ENCODE data around the gene NOD2. TPM values are rescaled to one million over a fixed set of nuclear protein-coding genes. Genes with fewer than 3 reads are reported as not detected.

NOD2 gene
- total RNA-seq, 1 experiment from 2014 or later, result 5.4 TPM

DNA sequence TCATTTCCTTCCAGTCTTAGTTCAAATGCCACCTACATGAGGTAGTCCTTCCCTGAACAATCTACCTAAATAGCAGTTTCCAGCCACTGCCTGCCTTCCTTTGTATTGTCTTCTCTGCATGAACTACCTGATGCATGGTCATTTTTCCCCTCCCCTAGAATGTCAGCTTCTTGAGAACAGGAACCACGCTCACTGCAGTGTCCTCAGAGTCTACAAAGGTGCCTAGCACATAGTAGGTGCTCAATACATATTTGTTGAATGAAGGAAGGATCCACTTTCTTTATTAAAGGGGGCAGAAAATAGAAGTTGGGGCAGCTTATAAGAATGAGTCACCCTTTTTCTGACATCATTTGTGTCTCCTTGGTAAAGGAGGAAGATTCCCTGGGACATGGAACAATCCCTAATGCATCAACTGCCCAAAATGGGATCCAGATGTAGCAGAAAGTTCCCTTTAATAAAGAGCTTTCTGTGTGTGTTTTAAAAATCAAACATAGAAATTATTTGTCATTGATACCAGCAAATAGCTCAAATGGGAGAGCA, 44.1 kb downstream of the NOD2 start:
- CTCF ChIA-PET, result no interaction called here

GRCh38 chr16:50739031-50739430, 45.6 kb downstream of the NOD2 start:
- Histone ChIP-seq H3K27me3 (ENCODE audit: insufficient read depth, low read length) (no peaks in the 10 kb centered on the region), H3K9me3 (ENCODE audit: control insufficient read depth in 1 of 2, insufficient read depth in 1 of 2, low read depth in 1 of 2, low read length in 2 of 2) (no peaks in the 10 kb centered on the region), H3K79me2 (ENCODE audit: insufficient read depth, low read length) (no peaks in the 10 kb centered on the region), H3K9me2 (ENCODE audit: insufficient read depth) (no peaks in the 10 kb centered on the region), H3K4me1 (ENCODE audit: control insufficient read depth in 1 of 2, insufficient read depth in 2 of 2, low read length in 2 of 2) (peaks cover 2 to 12% of the 10 kb centered on the region in 2 experiments; a peak in 2 of 4 replicates), H3K9ac (ENCODE audit: low read length) (no peak overlapping the region), H3K4me2 (ENCODE audit: low read length) (no peak overlapping the region), H2AFZ (ENCODE audit: low read depth, low read length, poor library complexity, severe bottlenecking) (no peak overlapping the region), H4K20me1 (ENCODE audit: insufficient read depth) (no peaks in the 10 kb centered on the region), H3K27ac (ENCODE audit: low read depth, low read length) (no peak overlapping the region), H3K4me3 (replicated peaks in 1 of 2; ENCODE audit: low read depth in 1 of 2, low read length in 2 of 2) (no peak overlapping the region), H3K36me3 (ENCODE audit: control insufficient read depth in 1 of 2, insufficient read depth in 2 of 2, low read length in 2 of 2) (no peaks in the 10 kb centered on the region)
- no peak for ATAC-seq
- POLR2A ChIA-PET, result no interaction called here
- BruUV-seq (replicated peaks), result no TSS peak
- no peak for DNase-seq (ENCODE audit: low read depth, low spot score)
- intact Hi-C loops (cut with micrococcal nuclease), result no loop called here
- CTCF ChIA-PET, result no interaction called here
- RAD21 ChIA-PET (ENCODE audit: low non-redundant PET in 1 of 2, low total read pairs in 2 of 2, uncharacterized antibody in 2 of 2, unreplicated experiment in 2 of 2), result no interaction called here
- TF ChIP-seq EZH2phosphoT487 (IDR thresholded peaks at IDR 0.05; ENCODE audit: borderline replicate concordance) (no peak), ZFX (IDR thresholded peaks at IDR 0.05) (no peak), ELF1 (IDR thresholded peaks at IDR 0.05; ENCODE audit: borderline replicate concordance, low read depth) (no peak), YY1 (IDR thresholded peaks at IDR 0.05; ENCODE audit: extremely low read depth, insufficient replicate concordance, low read depth, low read length) (no peak), POLR2AphosphoS5 (IDR thresholded peaks at IDR 0.05; ENCODE audit: low read depth, low read length) (no peak), EZH2 (IDR thresholded peaks at IDR 0.05) (no peak), SIN3A (IDR thresholded peaks at IDR 0.05; ENCODE audit: low read depth) (no peak), SRF (IDR thresholded peaks at IDR 0.05; ENCODE audit: low read depth) (no peak), RAD21 (IDR thresholded peaks at IDR 0.05; ENCODE audit: low read depth) (no peak), ZNF274 (IDR thresholded peaks at IDR 0.05; ENCODE audit: low read depth, low read length) (no peak), CBX3 (IDR thresholded peaks at IDR 0.05; ENCODE audit: low read depth) (no peak), SP1 (IDR thresholded peaks at IDR 0.05; ENCODE audit: low read depth) (no peak), EGR1 (IDR thresholded peaks at IDR 0.05; ENCODE audit: low read depth) (no peak), JUND (IDR thresholded peaks at IDR 0.05) (no peak), ATF3 (IDR thresholded peaks at IDR 0.05) (no peak)
- TF ChIP-seq, protein P1, sequence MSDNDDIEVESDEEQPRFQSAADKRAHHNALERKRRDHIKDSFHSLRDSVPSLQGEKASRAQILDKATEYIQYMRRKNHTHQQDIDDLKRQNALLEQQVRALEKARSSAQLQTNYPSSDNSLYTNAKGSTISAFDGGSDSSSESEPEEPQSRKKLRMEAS (IDR thresholded peaks at IDR 0.05), result no peak
- TF ChIP-seq, protein P2, sequence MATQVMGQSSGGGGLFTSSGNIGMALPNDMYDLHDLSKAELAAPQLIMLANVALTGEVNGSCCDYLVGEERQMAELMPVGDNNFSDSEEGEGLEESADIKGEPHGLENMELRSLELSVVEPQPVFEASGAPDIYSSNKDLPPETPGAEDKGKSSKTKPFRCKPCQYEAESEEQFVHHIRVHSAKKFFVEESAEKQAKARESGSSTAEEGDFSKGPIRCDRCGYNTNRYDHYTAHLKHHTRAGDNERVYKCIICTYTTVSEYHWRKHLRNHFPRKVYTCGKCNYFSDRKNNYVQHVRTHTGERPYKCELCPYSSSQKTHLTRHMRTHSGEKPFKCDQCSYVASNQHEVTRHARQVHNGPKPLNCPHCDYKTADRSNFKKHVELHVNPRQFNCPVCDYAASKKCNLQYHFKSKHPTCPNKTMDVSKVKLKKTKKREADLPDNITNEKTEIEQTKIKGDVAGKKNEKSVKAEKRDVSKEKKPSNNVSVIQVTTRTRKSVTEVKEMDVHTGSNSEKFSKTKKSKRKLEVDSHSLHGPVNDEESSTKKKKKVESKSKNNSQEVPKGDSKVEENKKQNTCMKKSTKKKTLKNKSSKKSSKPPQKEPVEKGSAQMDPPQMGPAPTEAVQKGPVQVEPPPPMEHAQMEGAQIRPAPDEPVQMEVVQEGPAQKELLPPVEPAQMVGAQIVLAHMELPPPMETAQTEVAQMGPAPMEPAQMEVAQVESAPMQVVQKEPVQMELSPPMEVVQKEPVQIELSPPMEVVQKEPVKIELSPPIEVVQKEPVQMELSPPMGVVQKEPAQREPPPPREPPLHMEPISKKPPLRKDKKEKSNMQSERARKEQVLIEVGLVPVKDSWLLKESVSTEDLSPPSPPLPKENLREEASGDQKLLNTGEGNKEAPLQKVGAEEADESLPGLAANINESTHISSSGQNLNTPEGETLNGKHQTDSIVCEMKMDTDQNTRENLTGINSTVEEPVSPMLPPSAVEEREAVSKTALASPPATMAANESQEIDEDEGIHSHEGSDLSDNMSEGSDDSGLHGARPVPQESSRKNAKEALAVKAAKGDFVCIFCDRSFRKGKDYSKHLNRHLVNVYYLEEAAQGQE (IDR thresholded peaks at IDR 0.05; ENCODE audit: low read depth), result no peak

More for the DNA sequence above, 44.1 kb downstream of the NOD2 start:
- BruUV-seq (replicated peaks), result no TSS peak
- ChIA-PET RAD21 (ENCODE audit: low non-redundant PET in 1 of 2, low total read pairs in 2 of 2, uncharacterized antibody in 2 of 2, unreplicated experiment in 2 of 2) (no interaction called here), POLR2A (no interaction called here)
- ATAC-seq (no peak), DNase-seq (ENCODE audit: low read depth, low spot score) (no peak)
- H3K4me1 ChIP-seq (ENCODE audit: control insufficient read depth in 1 of 2, insufficient read depth in 2 of 2, low read length in 2 of 2), result peaks cover 2 to 8% of the 10 kb centered on the region in 2 experiments; a peak in 2 of 4 replicates
- H3K79me2 ChIP-seq (ENCODE audit: insufficient read depth, low read length), result no peaks in the 10 kb centered on the region
- no peak overlapping the region for H3K4me3 ChIP-seq (replicated peaks in 1 of 2; ENCODE audit: low read depth in 1 of 2, low read length in 2 of 2)
- no peaks in the 10 kb centered on the region for H3K36me3 ChIP-seq (ENCODE audit: control insufficient read depth in 1 of 2, insufficient read depth in 2 of 2, low read length in 2 of 2)
- no peaks in the 10 kb centered on the region for H3K9me3 ChIP-seq (ENCODE audit: control insufficient read depth in 1 of 2, insufficient read depth in 1 of 2, low read depth in 1 of 2, low read length in 2 of 2)
- no peaks in the 10 kb centered on the region for H3K27me3 ChIP-seq (ENCODE audit: insufficient read depth, low read length)
- H4K20me1 ChIP-seq (ENCODE audit: insufficient read depth), result no peaks in the 10 kb centered on the region
- no peak for TF ChIP-seq TCF7L2 (IDR thresholded peaks at IDR 0.05; ENCODE audit: borderline replicate concordance, extremely low read depth, insufficient read depth, insufficient read length)
- no peak for TF ChIP-seq EZH2phosphoT487 (IDR thresholded peaks at IDR 0.05; ENCODE audit: borderline replicate concordance)
- TF ChIP-seq POLR2A (IDR thresholded peaks at IDR 0.05; ENCODE audit: borderline replicate concordance, extremely low read depth, insufficient read depth, insufficient read length), result no peak
- no peak for TF ChIP-seq SRF (IDR thresholded peaks at IDR 0.05; ENCODE audit: low read depth)
- no peak for TF ChIP-seq SIN3A (IDR thresholded peaks at IDR 0.05; ENCODE audit: low read depth)
- no peaks in the 10 kb centered on the region for H3K9me2 ChIP-seq (ENCODE audit: insufficient read depth)
- no peak overlapping the region for H2AFZ ChIP-seq (ENCODE audit: low read depth, low read length, poor library complexity, severe bottlenecking)
- H3K9ac ChIP-seq (ENCODE audit: low read length), result no peak overlapping the region
- no peak overlapping the region for H3K4me2 ChIP-seq (ENCODE audit: low read length)
- H3K27ac ChIP-seq (ENCODE audit: low read depth, low read length), result no peak overlapping the region
- intact Hi-C loops (cut with micrococcal nuclease), result no loop called here
